NCI-H1694 (cell line): Measurements from ENCODE around the gene TOMM20.
"Not testable (repeated sequence)": the region's sequence is repeated elsewhere in the genome, so short reads cannot be mapped to it uniquely, and the experiment has no call there.

Experiments
- DNase-seq: peaks from one replicate; lab custom pipeline; 2025; lab: John Stamatoyannopoulos, UW

TOMM20 gene

DNA sequence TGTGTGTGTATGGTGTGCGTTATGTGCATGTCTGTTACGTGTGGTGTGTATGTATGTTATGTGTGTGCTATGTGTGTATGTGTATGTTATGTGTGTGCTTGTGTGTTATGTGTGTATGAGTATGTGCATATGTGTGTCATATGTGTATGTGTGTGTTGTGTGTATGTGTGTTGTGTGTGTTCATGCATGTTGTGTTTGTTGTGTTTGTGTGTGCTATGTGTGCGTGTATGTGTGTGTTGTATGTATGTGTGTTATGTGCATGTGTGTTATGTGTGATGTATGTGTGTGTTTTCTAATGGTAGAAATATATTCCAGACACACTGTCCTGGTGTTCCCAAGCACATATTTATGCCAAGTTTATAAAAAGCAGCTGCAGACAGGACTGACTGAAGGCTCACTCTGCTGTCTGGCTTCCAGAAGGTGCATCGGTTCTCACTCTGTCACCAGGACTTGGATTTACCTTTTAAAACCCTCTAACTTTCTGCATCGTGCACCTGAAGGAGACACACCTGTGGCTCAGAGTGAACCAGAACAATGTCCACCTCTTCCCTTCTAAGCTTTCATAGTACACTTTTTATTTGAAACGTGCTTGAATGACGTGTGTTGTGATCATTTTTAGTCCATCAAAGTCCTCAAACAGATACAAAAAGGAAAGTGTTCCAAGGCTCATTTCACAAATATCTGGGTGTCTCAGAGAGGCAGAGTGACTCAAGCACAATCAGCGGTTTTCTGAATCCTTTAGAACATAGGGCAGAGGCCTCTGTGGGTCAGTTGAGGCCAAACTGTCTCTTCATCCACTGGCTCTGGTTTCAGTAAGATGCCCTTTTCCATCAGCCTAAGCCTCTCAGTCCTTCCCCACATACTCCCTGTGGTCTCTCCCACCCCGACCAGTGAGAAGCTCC lies 49.9 kb downstream of the TOMM20 start:
- DNase-seq = no peak

DNA sequence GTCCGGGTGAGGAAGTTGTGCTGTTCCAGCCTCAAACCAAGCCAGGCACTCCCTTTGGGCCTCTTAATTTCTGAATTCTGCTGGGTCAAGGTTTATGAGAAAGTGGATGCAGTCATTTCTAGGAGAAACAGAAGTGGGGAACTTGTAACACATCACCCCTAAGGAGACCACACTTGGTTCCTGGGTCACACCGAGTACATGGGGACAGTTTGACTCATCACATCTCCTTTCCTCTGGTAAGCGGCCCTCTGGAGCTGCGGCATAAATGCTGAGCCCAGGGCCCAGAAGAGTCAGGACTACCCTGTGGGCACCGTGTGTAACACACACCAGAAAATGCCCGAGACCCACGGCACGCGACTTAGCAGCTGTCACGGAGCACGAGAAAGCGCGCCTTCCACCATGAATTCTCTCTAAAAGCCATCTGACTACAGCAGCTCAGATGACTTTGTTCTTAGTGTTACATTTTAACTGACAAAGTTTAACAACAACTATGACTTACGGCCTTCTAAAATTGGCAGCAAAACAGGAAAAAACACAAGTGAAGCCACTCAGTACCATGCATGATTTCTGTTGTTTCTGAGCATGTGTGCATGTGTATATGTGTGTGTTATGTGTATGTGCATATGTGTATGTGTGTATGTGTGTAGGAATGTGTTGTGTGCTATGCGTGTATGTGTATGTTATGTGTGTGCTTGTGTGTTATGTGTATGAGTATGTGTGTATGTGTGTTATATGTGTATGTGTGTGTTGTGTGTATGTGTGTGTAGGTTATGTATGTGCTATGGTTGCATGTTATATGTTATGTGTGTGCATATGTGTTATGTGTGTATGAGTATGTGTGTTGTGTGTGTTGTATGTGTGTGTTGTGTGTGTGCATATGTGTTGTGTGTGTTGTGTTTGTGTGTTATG lies 50.8 kb downstream of the TOMM20 start:
- no peak for DNase-seq

DNA sequence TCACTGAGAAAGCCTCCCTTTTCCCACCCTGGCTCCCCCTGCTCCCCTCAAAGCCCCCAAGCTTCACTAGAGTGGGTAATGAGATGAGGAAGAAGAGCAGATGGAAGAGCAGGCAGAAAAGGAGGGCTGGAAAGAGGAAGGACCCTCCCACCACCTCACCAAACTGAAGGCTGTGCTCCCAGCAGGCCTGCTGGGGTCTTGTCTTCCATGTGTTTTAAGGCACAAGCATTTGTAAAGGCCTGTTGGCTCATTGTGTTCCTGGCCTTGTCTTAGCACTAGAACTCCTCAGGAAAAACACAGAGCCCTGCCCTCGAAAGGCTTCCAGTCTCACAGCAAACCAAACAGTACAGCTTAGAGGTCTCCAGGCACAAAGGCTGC lies 51.5 kb downstream of the TOMM20 start:
- no peak for DNase-seq

DNA sequence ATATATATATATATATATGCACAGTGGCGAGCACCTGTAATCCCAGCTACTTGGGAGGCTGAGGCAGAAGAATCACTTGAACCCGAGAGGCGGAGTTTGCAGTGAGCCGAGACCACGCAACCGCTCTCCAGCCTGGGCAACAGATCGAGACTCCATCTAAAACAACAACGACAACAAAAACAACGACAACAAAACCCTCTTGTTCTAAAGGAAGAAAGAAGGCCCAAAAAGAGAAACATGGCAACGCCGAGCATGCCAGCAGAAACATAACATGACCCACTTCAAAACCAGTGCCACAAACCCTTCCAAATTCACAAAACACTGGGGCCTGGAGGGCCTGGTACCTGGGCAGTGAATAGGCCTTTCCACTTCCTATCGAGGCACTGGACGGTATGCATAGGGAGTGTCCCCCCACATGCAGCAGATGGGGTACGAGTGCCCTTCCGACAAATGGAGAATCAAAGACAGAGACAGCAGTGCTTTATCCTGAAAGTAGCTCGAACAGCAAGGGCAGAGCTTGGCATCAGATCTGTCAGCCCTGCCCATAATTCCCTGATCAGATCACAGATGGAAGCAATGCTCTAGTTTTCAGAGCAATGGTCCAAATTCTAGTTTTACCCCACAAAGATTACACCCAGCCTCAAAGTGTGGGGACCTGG lies 52.0 kb downstream of the TOMM20 start:
- DNase-seq = no peak

GRCh38 chr1:235075777-235076308 lies 52.8 kb downstream of the TOMM20 start:
- DNase-seq = no peak

DNA sequence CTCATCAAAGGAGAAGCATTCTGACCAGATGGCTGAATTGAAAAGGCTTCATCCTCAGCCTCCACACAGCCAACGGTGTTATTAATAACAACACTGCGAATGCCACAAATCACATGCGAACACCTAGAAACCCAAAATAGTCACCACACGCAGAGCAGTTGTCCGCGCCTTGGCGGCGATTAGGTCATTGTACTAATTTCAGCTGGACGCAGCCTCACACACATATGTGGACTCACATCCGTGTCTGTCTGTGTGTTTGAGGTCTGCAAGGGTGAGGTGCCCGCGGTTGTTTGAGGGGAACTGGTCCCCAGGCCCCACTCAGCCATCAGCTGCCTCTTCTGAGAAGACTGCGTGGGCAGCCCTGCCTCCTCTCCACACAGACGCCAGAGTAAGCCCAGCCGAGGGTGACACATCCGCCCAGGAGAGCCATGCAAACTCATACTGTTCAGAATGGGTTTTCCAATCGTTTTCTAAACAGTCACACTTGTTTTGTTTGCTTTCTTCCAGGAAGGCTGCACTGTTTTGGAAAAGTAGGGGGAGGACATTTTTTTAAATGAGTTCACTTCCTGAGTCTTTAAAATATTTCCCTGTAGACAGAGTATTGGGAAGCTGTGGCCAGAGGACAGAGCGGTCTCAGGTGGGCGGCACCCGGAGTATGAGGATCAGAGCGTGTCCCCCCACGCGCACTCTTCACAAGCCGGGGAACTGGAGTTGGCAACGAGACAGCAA lies 53.4 kb downstream of the TOMM20 start:
- peak; percentile 47 for DNase-seq

DNA sequence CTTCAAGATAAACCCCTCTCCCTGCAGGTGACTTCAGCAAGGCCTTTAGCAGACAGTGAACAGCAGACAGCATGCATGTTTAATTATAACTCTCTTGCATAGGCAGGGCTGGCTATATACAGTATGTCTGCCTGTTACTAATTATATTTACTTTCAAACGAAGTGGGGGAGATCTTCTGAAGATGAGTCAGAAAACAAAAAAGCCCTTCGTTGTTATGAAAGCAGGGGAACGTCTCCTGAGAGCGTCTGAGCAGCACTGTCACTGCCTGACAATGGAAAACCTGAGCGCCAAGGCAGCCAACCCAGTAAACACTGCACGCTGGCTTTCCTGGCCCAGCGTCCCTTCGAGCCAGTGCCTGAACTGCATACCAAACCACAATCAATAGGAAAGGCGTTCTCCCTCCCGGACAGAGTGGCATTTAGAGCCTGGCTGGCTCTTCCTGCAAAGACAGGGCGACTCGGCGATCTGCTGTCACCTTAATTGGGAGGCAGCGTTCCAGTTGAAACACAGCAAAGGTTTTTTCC lies 54.1 kb downstream of the TOMM20 start:
- peak; percentile 47 for DNase-seq

GRCh38 chr1:235073968-235074522 lies 54.6 kb downstream of the TOMM20 start:
- DNase-seq = no peak

GRCh38 chr1:235073331-235073967 lies 55.2 kb downstream of the TOMM20 start:
- DNase-seq = no peak

- DNase-seq = not testable (repeated sequence)
Observed at GRCh38 chr1:235072577-235072976, 56.1 kb downstream of the TOMM20 start.

DNA sequence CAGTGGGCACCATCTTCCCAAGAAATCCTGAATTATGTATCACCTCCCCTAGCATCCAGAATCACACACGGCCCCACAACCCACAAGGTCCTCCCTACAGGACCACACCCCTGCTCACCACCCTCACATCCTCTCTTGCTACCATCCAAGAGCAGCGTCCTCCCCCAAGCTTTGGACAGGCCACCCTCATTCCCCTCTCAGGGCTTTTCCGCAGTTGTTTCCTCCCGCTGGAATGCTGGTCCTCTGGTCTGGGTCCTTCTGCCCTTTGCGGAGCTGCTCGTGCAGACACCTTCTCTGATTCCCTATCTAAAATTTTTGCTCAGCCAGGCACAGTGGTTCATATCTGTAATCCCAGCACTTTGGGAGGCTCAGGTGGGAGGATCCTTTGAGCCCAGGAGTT lies 56.5 kb downstream of the TOMM20 start:
- no peak for DNase-seq

GRCh38 chr1:235070819-235071218 lies 57.8 kb downstream of the TOMM20 start:
- DNase-seq = no peak

GRCh38 chr1:235069577-235070563 lies 58.8 kb downstream of the TOMM20 start:
- DNase-seq = no peak

DNA sequence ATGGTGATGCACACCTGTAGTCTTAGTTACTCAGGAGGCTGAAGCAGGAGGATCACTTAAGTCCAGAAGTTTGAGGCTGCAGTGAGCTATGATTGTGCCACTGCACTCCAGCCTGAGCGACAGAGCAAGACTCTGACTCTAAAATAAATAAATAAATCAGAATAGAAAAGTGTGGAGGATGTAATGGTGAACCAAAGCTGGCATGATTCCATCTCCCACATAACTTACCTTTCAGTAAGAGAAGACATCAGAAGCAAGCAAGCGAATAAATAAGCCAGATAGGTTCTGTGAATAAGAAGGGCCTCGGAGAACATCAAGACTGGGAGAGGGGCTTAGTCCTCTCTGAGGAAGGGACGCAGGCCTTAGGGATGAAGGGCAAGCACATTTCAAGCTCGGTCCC lies 59.5 kb downstream of the TOMM20 start:
- no peak for DNase-seq

- no peak for DNase-seq
Observed at GRCh38 chr1:235068158-235069121, 60.2 kb downstream of the TOMM20 start.

GRCh38 chr1:235067396-235068157 lies 61.1 kb downstream of the TOMM20 start:
- peak; percentile 24 for DNase-seq
